ENCODE data around the gene PTK7.

The PTK7 gene

GRCh38 chr6:43192911-43193310 lies 116.8 kb downstream of the PTK7 start:
- TF ChIP-seq, protein P1, sequence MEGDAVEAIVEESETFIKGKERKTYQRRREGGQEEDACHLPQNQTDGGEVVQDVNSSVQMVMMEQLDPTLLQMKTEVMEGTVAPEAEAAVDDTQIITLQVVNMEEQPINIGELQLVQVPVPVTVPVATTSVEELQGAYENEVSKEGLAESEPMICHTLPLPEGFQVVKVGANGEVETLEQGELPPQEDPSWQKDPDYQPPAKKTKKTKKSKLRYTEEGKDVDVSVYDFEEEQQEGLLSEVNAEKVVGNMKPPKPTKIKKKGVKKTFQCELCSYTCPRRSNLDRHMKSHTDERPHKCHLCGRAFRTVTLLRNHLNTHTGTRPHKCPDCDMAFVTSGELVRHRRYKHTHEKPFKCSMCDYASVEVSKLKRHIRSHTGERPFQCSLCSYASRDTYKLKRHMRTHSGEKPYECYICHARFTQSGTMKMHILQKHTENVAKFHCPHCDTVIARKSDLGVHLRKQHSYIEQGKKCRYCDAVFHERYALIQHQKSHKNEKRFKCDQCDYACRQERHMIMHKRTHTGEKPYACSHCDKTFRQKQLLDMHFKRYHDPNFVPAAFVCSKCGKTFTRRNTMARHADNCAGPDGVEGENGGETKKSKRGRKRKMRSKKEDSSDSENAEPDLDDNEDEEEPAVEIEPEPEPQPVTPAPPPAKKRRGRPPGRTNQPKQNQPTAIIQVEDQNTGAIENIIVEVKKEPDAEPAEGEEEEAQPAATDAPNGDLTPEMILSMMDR (IDR thresholded peaks at IDR 0.05): no peak
- no peaks in the 10 kb centered on the region for H3K27me3 ChIP-seq (ENCODE audit: control insufficient read depth, insufficient read depth, low read length)
- H3K4me2 ChIP-seq (ENCODE audit: low read length): no peak overlapping the region
- no peak overlapping the region for H3K9ac ChIP-seq
- no peaks in the 10 kb centered on the region for H3K36me3 ChIP-seq (ENCODE audit: control insufficient read depth, insufficient read depth, low read length)
- H2AFZ ChIP-seq: no peak overlapping the region
- H3K27ac ChIP-seq: no peak overlapping the region
- H3K4me1 ChIP-seq: no peaks in the 10 kb centered on the region
- no peaks in the 10 kb centered on the region for H3K79me2 ChIP-seq
- no peaks in the 10 kb centered on the region for H3K9me3 ChIP-seq (ENCODE audit: control insufficient read depth, low read length)
- no peak overlapping the region for H3K4me3 ChIP-seq (ENCODE audit: low read depth, low read length)

DNA sequence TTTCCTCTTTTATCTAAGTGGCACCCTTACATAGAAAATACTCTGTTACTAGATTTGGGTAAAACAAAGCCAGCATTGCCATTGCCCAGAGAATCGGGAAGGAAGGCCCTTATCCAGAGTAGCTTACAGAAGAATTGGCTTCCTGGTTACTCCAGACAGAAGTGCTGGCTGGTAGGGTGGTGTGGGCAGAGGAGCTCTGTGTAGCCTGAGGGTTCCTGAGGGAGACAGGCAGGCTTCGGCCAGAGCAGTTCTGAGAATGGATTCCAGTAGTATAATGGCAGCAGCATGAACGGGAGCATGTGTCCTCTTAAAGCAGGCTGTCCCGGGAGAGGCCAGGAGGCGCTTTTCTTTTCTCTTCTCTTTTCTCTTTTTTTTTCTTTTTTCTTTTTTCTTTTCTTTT lies 117.8 kb downstream of the PTK7 start:
- H3K79me2 ChIP-seq: no peaks in the 10 kb centered on the region
- no peak overlapping the region for H3K9ac ChIP-seq
- H3K36me3 ChIP-seq (ENCODE audit: control insufficient read depth, insufficient read depth, low read length): no peaks in the 10 kb centered on the region
- no peaks in the 10 kb centered on the region for H3K27me3 ChIP-seq (ENCODE audit: control insufficient read depth, insufficient read depth, low read length)
- H3K4me3 ChIP-seq (ENCODE audit: low read depth, low read length): no peak overlapping the region
- no peak overlapping the region for H3K27ac ChIP-seq
- H3K9me3 ChIP-seq (ENCODE audit: control insufficient read depth, low read length): no peaks in the 10 kb centered on the region
- TF ChIP-seq, protein P1 (IDR thresholded peaks at IDR 0.05): no peak
- no peak overlapping the region for H3K4me2 ChIP-seq (ENCODE audit: low read length)
- H3K4me1 ChIP-seq: no peaks in the 10 kb centered on the region
- H2AFZ ChIP-seq: no peak overlapping the region

DNA sequence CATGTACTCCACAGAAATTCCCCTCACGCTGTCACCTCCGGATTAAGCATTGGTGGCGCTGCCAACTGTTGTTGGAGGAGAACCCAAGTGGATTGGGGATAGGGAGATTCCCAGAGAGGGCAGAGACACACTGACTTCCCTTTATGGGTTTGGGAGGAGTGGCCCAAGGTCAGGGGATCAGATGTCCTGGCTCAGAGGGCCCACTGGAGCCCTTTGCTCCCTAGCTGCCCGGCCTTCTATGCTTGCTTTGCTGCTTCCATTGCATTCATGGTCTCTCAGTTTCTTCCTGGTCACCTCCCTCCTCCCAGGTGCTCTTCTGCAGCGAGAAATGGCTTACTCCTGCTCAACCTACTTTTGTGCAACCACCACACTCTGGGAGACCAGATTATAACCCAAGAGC lies 120.2 kb downstream of the PTK7 start:
- Histone ChIP-seq H3K4me1 (no peaks in the 10 kb centered on the region), H2AFZ (no peak overlapping the region), H3K36me3 (ENCODE audit: control insufficient read depth, insufficient read depth, low read length) (no peaks in the 10 kb centered on the region), H3K4me2 (ENCODE audit: low read length) (no peak overlapping the region), H3K4me3 (ENCODE audit: low read depth, low read length) (no peak overlapping the region), H3K79me2 (no peaks in the 10 kb centered on the region), H3K27me3 (ENCODE audit: control insufficient read depth, insufficient read depth, low read length) (no peaks in the 10 kb centered on the region), H3K9me3 (ENCODE audit: control insufficient read depth, low read length) (no peaks in the 10 kb centered on the region), H3K9ac (no peak overlapping the region), H3K27ac (no peak overlapping the region)
- TF ChIP-seq, protein P1 (IDR thresholded peaks at IDR 0.05): no peak

- no peak overlapping the region for H3K4me2 ChIP-seq (ENCODE audit: low read length)
- no peak overlapping the region for H3K9ac ChIP-seq
- H3K79me2 ChIP-seq: no peaks in the 10 kb centered on the region
- H2AFZ ChIP-seq: no peak overlapping the region
- H3K4me3 ChIP-seq (ENCODE audit: low read depth, low read length): no peak overlapping the region
- TF ChIP-seq, protein P1 (IDR thresholded peaks at IDR 0.05): no peak
- no peaks in the 10 kb centered on the region for H3K27me3 ChIP-seq (ENCODE audit: control insufficient read depth, insufficient read depth, low read length)
- no peak overlapping the region for H3K27ac ChIP-seq
- no peaks in the 10 kb centered on the region for H3K4me1 ChIP-seq
- no peaks in the 10 kb centered on the region for H3K9me3 ChIP-seq (ENCODE audit: control insufficient read depth, low read length)
- H3K36me3 ChIP-seq (ENCODE audit: control insufficient read depth, insufficient read depth, low read length): no peaks in the 10 kb centered on the region
These were observed 123.8 kb downstream of the PTK7 start for GRCh38 chr6:43199912-43200311.

- Histone ChIP-seq H3K4me3 (ENCODE audit: low read depth, low read length) (no peak overlapping the region), H3K4me1 (no peaks in the 10 kb centered on the region), H3K9ac (no peak overlapping the region), H3K27me3 (ENCODE audit: control insufficient read depth, insufficient read depth, low read length) (no peaks in the 10 kb centered on the region), H2AFZ (no peak overlapping the region), H3K4me2 (ENCODE audit: low read length) (no peak overlapping the region), H3K9me3 (ENCODE audit: control insufficient read depth, low read length) (no peaks in the 10 kb centered on the region), H3K36me3 (ENCODE audit: control insufficient read depth, insufficient read depth, low read length) (no peaks in the 10 kb centered on the region), H3K27ac (no peak overlapping the region), H3K79me2 (no peaks in the 10 kb centered on the region)
- TF ChIP-seq, protein P1 (IDR thresholded peaks at IDR 0.05): no peak
These were observed 124.4 kb downstream of the PTK7 start for GRCh38 chr6:43200541-43200940.

All from parathyroid adenoma (tissue), 2 donors.